DND-41 (cell line): ENCODE measurements around the gene MRPS18A.

Experiments used
- EZH2 ChIP-seq: IDR thresholded peaks from 3 replicates; pipeline ENCODE4 v1.6.1; 2012; ENCODE audit warnings: borderline replicate concordance, low read depth, mild to moderate bottlenecking, moderate library complexity, low read length, inconsistent platforms; ENCODE audit not compliant: severe bottlenecking
- TF ChIP-seq, protein P1 (sequence below): IDR thresholded peaks from 2 replicates; pipeline ENCODE4 v1.5.1; 2012; ENCODE audit warnings: borderline replicate concordance, low read length, moderate library complexity, mild to moderate bottlenecking; ENCODE audit not compliant: poor library complexity, severe bottlenecking; ENCODE audit errors: extremely low read depth

GRCh38 chr6:43708860-43709653, 21.5 kb upstream of the MRPS18A start:
- no peak for TF ChIP-seq EZH2
- TF ChIP-seq, protein P1, sequence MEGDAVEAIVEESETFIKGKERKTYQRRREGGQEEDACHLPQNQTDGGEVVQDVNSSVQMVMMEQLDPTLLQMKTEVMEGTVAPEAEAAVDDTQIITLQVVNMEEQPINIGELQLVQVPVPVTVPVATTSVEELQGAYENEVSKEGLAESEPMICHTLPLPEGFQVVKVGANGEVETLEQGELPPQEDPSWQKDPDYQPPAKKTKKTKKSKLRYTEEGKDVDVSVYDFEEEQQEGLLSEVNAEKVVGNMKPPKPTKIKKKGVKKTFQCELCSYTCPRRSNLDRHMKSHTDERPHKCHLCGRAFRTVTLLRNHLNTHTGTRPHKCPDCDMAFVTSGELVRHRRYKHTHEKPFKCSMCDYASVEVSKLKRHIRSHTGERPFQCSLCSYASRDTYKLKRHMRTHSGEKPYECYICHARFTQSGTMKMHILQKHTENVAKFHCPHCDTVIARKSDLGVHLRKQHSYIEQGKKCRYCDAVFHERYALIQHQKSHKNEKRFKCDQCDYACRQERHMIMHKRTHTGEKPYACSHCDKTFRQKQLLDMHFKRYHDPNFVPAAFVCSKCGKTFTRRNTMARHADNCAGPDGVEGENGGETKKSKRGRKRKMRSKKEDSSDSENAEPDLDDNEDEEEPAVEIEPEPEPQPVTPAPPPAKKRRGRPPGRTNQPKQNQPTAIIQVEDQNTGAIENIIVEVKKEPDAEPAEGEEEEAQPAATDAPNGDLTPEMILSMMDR, result no peak
